GM19395 (cell line): ENCODE measurements around the gene ARHGEF28.

ENCODE experiments used
- ATAC-seq: cut with Tn5 transposase; IDR thresholded peaks from one replicate; pipeline ENCODE4 v1.9.1; 2021; ENCODE audit warnings: mild to moderate bottlenecking, moderate library complexity; ENCODE audit not compliant: unreplicated experiment

ARHGEF28 gene

GRCh38 chr5:73770172-73771025, 144.4 kb downstream of the ARHGEF28 start:
- ATAC-seq, result no peak

DNA sequence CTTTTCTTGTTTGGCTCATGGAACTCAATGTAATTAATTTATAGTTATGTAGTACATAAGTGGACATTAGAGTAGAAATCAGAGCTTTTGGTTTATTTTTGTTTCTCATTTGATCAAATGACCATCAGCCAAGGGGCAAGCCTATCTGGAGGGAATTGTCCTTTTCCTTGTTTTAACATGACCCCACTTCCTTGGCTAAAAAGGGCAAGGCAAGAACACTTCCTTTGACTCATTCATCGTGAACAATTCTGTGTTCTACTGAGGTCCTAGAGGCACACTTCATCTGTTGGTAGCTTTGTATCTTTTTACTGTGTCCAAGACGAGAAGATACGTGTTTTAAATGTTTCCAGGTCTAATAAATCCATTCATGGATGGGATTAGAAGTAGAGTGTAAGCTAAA, 148.9 kb downstream of the ARHGEF28 start:
- ATAC-seq, result no peak

DNA sequence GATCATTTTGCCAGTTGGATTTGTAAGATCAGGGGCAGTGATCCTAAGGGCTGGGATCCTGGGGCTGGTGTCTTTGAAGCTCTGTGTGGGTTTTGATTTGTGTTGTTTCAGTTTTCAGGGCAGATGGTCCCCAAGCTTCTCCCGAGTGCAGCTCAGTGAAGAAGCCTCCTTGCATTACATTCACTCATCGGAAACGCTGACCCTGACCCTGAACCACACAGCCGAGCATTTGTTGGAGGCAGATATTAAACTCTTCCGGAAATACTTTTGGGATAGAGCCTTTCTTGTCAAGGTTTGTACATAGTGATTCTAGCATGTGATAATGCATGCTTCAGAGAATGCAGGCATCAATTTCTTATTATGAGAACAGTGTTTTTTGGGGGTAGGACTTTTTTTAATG, 150.4 kb downstream of the ARHGEF28 start:
- ATAC-seq, result no peak

GRCh38 chr5:73777192-73777591, 151.2 kb downstream of the ARHGEF28 start:
- no peak for ATAC-seq

GRCh38 chr5:73780302-73781080, 154.5 kb downstream of the ARHGEF28 start:
- no peak for ATAC-seq

DNA sequence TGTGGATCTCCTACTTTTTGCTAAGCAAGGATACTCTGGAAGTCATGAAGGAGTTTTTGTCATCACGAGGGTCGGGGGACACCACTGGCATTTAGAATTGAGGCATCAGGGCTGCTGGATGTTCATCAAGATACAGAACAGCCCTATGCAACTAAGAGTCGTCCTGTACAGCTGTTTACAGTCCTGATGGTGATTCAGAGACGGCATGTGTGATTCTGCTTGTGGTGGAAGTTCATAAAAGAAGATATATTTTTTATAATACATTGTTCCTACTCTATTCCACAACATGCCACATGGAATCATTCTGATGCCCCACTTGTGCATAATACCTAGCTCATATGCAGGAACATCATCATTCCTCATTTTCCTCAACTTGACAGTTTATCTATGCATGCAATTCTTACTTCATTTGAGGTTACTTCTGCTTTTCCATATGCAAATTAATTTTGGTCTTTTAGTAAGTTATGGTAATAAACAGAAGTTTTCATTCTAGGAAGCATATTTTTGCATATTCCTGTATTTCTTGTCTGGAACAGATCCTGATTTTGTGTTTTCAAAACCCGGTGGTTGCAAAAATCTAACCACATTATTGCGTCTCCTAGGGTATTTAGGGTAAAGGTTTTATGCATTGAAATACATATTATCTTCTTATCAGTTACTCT, 155.2 kb downstream of the ARHGEF28 start:
- no peak for ATAC-seq

DNA sequence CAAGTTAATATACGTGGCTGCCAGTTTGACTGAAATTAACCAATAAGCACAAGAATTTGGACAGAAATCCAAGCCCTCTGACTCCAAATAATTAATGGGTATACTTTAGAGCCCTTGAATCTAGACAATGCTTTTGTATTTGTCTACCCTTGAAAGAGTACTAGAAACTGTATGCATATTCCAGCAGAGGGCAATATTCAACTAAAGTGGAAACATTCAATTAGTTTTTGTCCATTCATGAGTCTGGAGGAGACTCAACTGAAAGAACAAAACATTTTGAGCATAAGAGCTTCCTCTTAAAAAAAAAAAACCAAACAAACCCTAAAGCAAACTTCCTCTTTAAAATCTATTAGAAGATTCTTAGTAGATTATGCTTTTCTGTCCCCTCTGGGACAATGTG, 157.8 kb downstream of the ARHGEF28 start:
- ATAC-seq, result no peak

DNA sequence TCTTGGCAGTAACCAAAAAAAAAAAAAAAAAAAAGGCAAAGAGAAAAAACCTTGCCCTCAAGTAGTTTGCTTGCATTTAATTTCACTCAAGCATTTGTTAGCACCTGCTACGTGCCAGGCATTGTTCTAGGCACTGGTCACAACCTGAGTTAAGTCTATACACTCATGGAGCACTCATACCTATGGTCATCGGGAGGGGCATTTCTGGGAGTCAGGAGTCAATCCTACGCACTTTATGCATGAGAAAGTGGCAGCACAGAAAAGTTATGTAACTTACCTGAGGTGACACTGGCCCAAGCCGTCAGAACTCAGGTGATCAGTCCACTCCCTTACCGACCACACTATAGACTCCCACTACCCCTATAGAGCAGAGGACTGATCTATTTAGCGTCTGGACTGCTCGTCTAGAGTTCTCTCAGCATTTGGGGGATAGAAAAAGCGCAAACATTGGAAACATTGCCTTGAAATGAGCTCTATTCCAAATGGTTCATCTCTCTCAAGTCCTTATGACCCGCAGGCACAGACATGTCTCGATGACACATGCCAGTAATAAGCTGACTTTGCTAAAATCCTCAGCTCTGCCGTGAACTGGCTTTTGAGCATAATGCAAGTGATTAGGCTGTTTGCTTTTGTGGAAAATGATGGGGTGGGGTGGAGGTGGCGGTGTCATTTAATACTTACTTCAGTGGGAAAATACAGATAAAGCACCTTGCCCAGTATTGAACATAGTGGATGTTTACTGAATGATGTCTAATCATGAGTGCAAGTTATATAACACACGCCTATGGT, 160.2 kb downstream of the ARHGEF28 start:
- no peak for ATAC-seq

GRCh38 chr5:73789851-73790281, 163.9 kb downstream of the ARHGEF28 start:
- no peak for ATAC-seq

DNA sequence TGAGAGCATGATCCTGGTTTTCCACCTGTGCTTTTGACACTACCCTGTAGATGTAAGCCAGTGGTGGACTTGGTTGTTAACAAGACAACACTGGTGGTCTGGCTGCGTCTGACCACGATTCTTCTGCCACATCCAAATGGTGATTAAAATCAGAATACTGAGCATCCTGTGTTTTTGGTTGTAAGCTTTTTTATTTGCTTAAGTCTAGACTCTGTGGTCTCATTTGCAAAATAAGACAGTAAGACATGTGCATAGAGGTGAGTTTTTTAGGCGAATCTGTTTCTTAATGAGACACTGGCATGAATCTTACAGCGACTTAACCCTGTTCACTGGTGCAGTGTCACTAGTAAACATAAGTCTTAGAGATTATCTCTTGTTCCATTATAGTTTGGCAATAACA, 165.4 kb downstream of the ARHGEF28 start:
- no peak for ATAC-seq

- peak; percentile 54 for ATAC-seq
Observed at GRCh38 chr5:73792687-73793320, 166.8 kb downstream of the ARHGEF28 start.

DNA sequence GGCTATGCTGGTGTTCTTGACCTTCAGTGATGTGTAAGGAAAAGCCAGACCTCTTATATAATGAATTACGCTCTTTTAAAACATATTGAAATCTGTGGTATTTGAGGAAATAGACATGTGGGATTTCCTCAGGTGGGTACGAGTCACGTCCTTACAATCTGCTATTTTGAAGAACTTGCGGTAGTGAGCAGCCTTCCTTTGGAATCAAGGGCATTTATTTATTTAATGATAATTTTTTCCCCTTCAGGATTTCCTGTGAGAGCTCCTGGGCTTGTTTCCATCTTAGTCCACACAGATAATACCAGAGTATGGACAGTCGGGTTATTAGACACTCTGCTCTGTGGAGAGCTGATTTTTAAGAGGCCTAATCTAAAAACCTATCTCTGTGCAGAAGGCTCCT, 167.9 kb downstream of the ARHGEF28 start:
- ATAC-seq, result no peak

DNA sequence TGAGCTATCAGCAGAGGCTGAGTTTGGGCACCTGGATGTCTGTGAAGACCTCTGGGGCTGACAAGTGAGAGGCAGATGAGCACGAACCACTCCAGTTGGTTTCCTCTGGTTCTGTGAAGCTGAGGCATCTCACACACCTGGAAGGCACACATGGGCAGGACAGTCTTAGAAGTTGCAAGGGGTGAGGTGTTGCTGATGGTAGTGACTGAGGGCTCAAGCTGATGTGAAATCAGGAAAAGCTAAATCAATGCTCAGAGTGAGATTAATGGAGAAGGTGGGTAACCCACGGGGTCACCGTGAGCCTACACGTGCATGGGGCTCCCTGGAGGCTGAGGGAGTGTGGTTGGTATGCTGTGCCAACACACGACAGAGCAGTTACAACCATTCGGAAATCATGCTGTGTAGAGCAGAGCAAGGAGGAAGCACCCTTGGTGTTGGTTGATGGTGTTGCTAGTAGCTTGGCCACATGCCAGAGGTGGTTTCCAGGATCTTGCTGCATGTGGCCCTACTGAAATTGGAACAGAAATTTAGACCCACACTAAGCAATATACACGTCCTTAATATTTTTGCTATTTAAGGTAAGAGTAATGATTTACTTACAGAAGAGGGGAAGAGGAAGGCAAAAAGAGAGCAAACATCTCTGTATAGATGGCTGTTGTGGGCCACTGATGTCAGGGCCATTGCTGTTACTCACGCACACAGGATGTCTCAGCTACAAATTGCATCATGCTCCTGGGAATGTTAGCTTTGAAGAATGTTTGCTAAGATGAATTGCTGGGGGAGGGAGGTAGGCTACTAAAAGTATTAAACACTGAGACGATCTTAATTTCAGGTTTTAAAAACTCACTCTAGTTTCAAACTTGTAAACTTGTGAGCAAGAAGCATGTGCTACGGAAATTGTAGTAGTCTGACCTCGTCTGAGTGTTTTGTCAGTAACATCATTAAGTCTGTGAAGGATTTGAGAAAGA, 170.5 kb downstream of the ARHGEF28 start:
- ATAC-seq, result peak; percentile 59

GRCh38 chr5:73797132-73797510, 171.1 kb downstream of the ARHGEF28 start:
- no peak for ATAC-seq

- ATAC-seq, result no peak
Observed at GRCh38 chr5:73799401-73799972, 173.5 kb downstream of the ARHGEF28 start.

GRCh38 chr5:73801686-73802085, 175.7 kb downstream of the ARHGEF28 start:
- ATAC-seq, result no peak

DNA sequence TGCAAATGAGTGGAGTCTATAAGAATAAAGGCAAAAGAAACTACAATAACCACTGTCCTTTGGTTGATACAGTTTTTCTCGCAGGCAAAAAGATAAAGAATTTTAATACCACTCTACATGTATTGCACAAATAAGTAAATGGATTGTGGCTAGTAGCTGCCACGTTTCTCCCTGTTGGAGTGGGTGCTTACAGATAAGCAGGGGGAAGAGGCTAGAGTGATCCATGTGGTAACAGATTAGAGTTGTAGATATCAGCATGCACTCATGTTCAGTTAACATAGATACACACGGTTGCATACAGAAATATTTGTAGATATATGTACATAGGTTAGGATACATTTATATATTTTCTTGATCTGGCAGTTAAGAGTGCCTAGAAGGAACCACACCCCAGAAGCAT, 179.5 kb downstream of the ARHGEF28 start:
- no peak for ATAC-seq

DNA sequence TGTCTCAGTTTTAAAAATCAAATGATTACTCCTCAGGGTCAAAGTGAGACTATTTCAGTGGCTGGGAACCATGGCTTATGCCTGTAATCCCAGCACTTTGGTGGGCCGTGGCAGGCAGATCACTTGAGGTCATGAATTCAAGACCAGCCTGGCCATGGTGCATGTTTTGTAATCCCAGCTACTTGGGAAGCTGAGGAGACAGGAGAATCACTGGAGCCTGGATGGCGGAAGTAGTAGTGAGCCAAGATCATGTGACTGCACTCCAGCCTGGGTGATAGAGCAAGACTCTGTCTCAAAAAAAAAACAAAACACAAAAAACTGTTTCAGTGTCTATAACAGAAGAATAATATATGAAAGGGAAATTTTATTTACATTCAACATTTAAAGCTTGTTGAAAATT, 182.9 kb downstream of the ARHGEF28 start:
- no peak for ATAC-seq

GRCh38 chr5:73810429-73810828, 184.4 kb downstream of the ARHGEF28 start:
- no peak for ATAC-seq
